CD14-positive monocyte (primary cell): Measurements from ENCODE around the gene TMEFF2. TPM values are rescaled to one million over a fixed set of nuclear protein-coding genes. Genes with fewer than 3 reads are reported as not detected.

ENCODE experiments used
- DNase-seq, 3 donors: peaks; one replicate each; pipeline ENCODE4 v3.0.0-alpha.2; 2011 to 2022
- H2AFZ ChIP-seq: 2 replicates; pipeline ENCODE4 v1.6.0; 2012; ENCODE audit warnings: mild to moderate bottlenecking, low read depth, low read length, inconsistent platforms; ENCODE audit not compliant: insufficient read depth, poor library complexity, severe bottlenecking
- H3K27ac ChIP-seq, 2 donors: 1 replicate in 1 of 2; 2 replicates in 1 of 2; pipeline ENCODE4 v1.5.1; 2012 to 2013; ENCODE audit warnings: low read length in 2 of 2, control low read depth in 1 of 2, inconsistent platforms in 1 of 2, low read depth in 1 of 2, mild to moderate bottlenecking in 1 of 2
- H3K27me3 ChIP-seq, 2 donors: one replicate each; pipeline versions ENCODE4 v1.6.0 to v1.6.1; 2011 to 2013; ENCODE audit warnings: low read length in 2 of 2; ENCODE audit not compliant: control insufficient read depth in 2 of 2, insufficient read depth in 2 of 2
- H3K36me3 ChIP-seq, 2 donors: replicated peaks in 1 of 2; 1 replicate in 1 of 2; 2 replicates in 1 of 2; pipeline versions ENCODE4 v1.5.1 to v1.6.1; 2012 to 2013; ENCODE audit warnings: low read length in 2 of 2, control low read depth in 1 of 2, inconsistent platforms in 1 of 2, mild to moderate bottlenecking in 1 of 2; ENCODE audit not compliant: insufficient read depth in 2 of 2, control insufficient read depth in 1 of 2
- H3K4me1 ChIP-seq, 2 donors: 1 replicate in 1 of 2; 2 replicates in 1 of 2; pipeline versions ENCODE4 v1.5.1 to v1.6.1; 2012 to 2013; ENCODE audit warnings: low read length in 2 of 2, control low read depth in 1 of 2, inconsistent platforms in 1 of 2, mild to moderate bottlenecking in 1 of 2, moderate library complexity in 1 of 2; ENCODE audit not compliant: insufficient read depth in 2 of 2, control insufficient read depth in 1 of 2
- H3K4me2 ChIP-seq: replicated peaks from 2 replicates; pipeline ENCODE3; 2012; ENCODE audit warnings: low read length, moderate library complexity, mild to moderate bottlenecking; ENCODE audit not compliant: poor library complexity, severe bottlenecking; ENCODE audit errors: extremely low read depth
- H3K4me3 ChIP-seq, 3 experiments: fragments of 200-600 bp in 1 of 3; sonication (generic) in 1 of 3; replicated peaks in 1 of 3; 1 replicate in 2 of 3; 2 replicates in 1 of 3; pipeline ENCODE4 v1.5.1; 2011 to 2013; ENCODE audit warnings: low read length in 3 of 3, mild to moderate bottlenecking in 3 of 3, control low read depth in 2 of 3, low read depth in 2 of 3, inconsistent platforms in 1 of 3, moderate library complexity in 1 of 3
- H3K79me2 ChIP-seq: 2 replicates; pipeline ENCODE4 v1.6.0; 2012; ENCODE audit warnings: mild to moderate bottlenecking, control low read depth, inconsistent platforms, low read length, moderate library complexity; ENCODE audit not compliant: insufficient read depth
- H3K9ac ChIP-seq: 2 replicates; pipeline ENCODE4 v1.6.0; 2017; ENCODE audit warnings: low read length, mild to moderate bottlenecking; ENCODE audit not compliant: insufficient read depth, poor library complexity, severe bottlenecking
- H3K9me3 ChIP-seq, 2 donors: replicated peaks in 1 of 2; 1 replicate in 1 of 2; 2 replicates in 1 of 2; pipeline versions ENCODE4 v1.5.1 to v1.6.1; 2012 to 2013; ENCODE audit warnings: low read length in 2 of 2, control low read depth in 1 of 2; ENCODE audit not compliant: control insufficient read depth in 1 of 2, insufficient read depth in 1 of 2
- H4K20me1 ChIP-seq: 2 replicates; pipeline ENCODE4 v1.6.0; 2012; ENCODE audit warnings: mild to moderate bottlenecking, low read length, control low read depth, moderate library complexity; ENCODE audit not compliant: insufficient read depth
- H3K27ac Mint-ChIP-seq, 7 donors: one replicate each; pipeline ENCODE4 v1.8.0; 2020; ENCODE audit warnings: mild to moderate bottlenecking in 7 of 7, mixed read lengths in 7 of 7, moderate library complexity in 6 of 7, inconsistent platforms in 2 of 7
- H3K27me3 Mint-ChIP-seq, 3 donors: one replicate each; pipeline ENCODE4 v1.8.0; 2021 to 2022; ENCODE audit warnings: low read depth in 3 of 3, mild to moderate bottlenecking in 3 of 3, mixed read lengths in 3 of 3, moderate library complexity in 3 of 3, inconsistent platforms in 1 of 3
- H3K36me3 Mint-ChIP-seq, 2 donors: one replicate each; pipeline ENCODE4 v1.8.0; 2020; ENCODE audit warnings: mixed read lengths in 2 of 2, inconsistent platforms in 1 of 2, mild to moderate bottlenecking in 1 of 2
- H3K4me1 Mint-ChIP-seq: one replicate; pipeline ENCODE4 v1.8.0; 2020; ENCODE audit warnings: mild to moderate bottlenecking, mixed read lengths
- H3K4me3 Mint-ChIP-seq, 2 donors: one replicate each; pipeline ENCODE4 v1.8.0; 2020; ENCODE audit warnings: mild to moderate bottlenecking in 2 of 2, mixed read lengths in 2 of 2, moderate library complexity in 1 of 2
- H3K9me3 Mint-ChIP-seq, 7 donors: one replicate each; pipeline ENCODE4 v1.8.0; 2020 to 2022; ENCODE audit warnings: mixed read lengths in 7 of 7, mild to moderate bottlenecking in 6 of 7, moderate library complexity in 6 of 7, inconsistent platforms in 2 of 7
- CTCF ChIP-seq: fragments of 200-600 bp; IDR thresholded peaks from one replicate; pipeline ENCODE4 v1.8.0; 2022; ENCODE audit warnings: antibody characterized with exemption, mild to moderate bottlenecking
- WGBS: methylation state at CpG from one replicate; pipeline ENCODE4 v1.1.5; 2013; ENCODE audit warnings: missing lambda C conversion rate; ENCODE audit not compliant: insufficient coverage; 5-methylcytosine and 5-hydroxymethylcytosine counted together
- intact Hi-C, 2 donors: fragments of 100-400 bp; cut with micrococcal nuclease; formaldehyde crosslinking; loops; one replicate each; pipeline versions ENCODE4 v1.15.0 to v1.15.1; 2023
- polyA plus RNA-seq, 3 donors: library from polyadenylated mRNA; depleted of rRNA in 1 of 3; unstranded in 2 of 3; stranded (reverse) in 1 of 3; fragments of 300-500 nt in 2 of 3; fragments of >200 nt in 1 of 3; fragmentation: Illumina TruSeq in 2 of 3; gene quantifications; 1 replicate in 2 of 3; 2 replicates in 1 of 3; pipeline ENCODE4 v1.2.3, GENCODE V29; 2012 to 2021

TMEFF2 gene
- polyA plus RNA-seq, 3 donors, result not detected

- no peaks in the 10 kb centered on the region for H3K36me3 ChIP-seq
- peaks cover 13% of the 10 kb centered on the region for H3K4me1 Mint-ChIP-seq
- H4K20me1 ChIP-seq, result no peaks in the 10 kb centered on the region
- H3K4me3 Mint-ChIP-seq, result no peak overlapping the region
- DNase-seq, result no peak
- peaks cover 0 to 3% (median 0%) of the 10 kb centered on the region in 3 donors for H3K27me3 Mint-ChIP-seq
- no peak overlapping the region for H3K4me2 ChIP-seq
- no peaks in the 10 kb centered on the region for H3K9me3 Mint-ChIP-seq
- intact Hi-C loops, result no loop called here
- no peak overlapping the region for H3K9ac ChIP-seq
- WGBS, result no CpG with 5 or more reads among the region's 1 CpG
- H3K79me2 ChIP-seq, result no peaks in the 10 kb centered on the region
- H3K4me3 ChIP-seq, result no peak overlapping the region
- no peak overlapping the region for H3K27ac ChIP-seq
- H3K9me3 ChIP-seq, result no peaks in the 10 kb centered on the region
- no peak for TF ChIP-seq CTCF
- H3K4me1 ChIP-seq, result peaks cover 10 to 16% of the 10 kb centered on the region in 2 donors
- H2AFZ ChIP-seq, result no peak overlapping the region
- no peaks in the 10 kb centered on the region for H3K36me3 Mint-ChIP-seq
- H3K27ac Mint-ChIP-seq, result no peak overlapping the region
- H3K27me3 ChIP-seq, result no peaks in the 10 kb centered on the region
Measured at GRCh38 chr2:191945623-191946022, 249.1 kb downstream of the TMEFF2 start.

GRCh38 chr2:191942739-191943103 lies 252.0 kb downstream of the TMEFF2 start:
- no peaks in the 10 kb centered on the region for H3K9me3 ChIP-seq
- no peaks in the 10 kb centered on the region for H3K27me3 ChIP-seq
- Mint-ChIP-seq H3K4me3 (no peak overlapping the region), H3K36me3 (no peaks in the 10 kb centered on the region), H3K4me1 (peaks cover 8% of the 10 kb centered on the region), H3K27ac (no peak overlapping the region), H3K27me3 (peaks cover 0 to 3% (median 0%) of the 10 kb centered on the region in 3 donors), H3K9me3 (no peaks in the 10 kb centered on the region)
- TF ChIP-seq CTCF, result no peak
- WGBS, result 100% methylated on average over 2 of the region's 2 CpGs
- peaks cover 7 to 10% of the 10 kb centered on the region in 2 donors for H3K4me1 ChIP-seq
- intact Hi-C loops, result no loop called here
- H4K20me1 ChIP-seq, result no peaks in the 10 kb centered on the region
- no peak overlapping the region for H3K27ac ChIP-seq
- H3K36me3 ChIP-seq, result no peaks in the 10 kb centered on the region
- no peak overlapping the region for H3K9ac ChIP-seq
- no peak overlapping the region for H3K4me3 ChIP-seq
- no peaks in the 10 kb centered on the region for H3K79me2 ChIP-seq
- H3K4me2 ChIP-seq, result no peak overlapping the region
- H2AFZ ChIP-seq, result no peak overlapping the region
- no peak for DNase-seq
